Measurements from ENCODE around the gene ITPR2. TPM values are rescaled to one million over a fixed set of nuclear protein-coding genes. Genes with fewer than 3 reads are reported as not detected.

ITPR2 gene
- total and polyA plus RNA-seq, 4 donors = 11.7 to 93.3 (median 35.4) TPM

DNA sequence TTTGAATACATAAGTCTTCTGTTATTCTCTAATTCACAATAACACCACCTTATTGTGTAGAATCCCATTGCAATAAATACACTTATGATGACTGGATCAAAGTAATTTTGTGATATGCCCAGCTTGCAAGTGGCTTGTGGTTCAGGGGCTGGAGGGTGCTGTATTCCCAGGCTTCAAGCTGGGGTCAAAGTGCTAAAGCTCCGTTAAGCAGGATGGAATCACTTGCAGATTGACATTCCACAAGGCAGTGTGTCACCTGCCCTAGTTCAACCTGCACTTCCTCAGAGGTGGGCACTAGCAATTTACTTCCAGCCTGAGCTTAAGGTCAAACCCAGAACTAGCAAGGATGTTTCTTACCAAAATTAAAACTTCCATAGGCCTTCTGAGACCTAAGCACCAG lies 471.0 kb downstream of the ITPR2 start:
- peaks cover 0 to 4% (median 0%) of the 10 kb centered on the region in 4 donors for H3K36me3 ChIP-seq (ENCODE audit: control insufficient read depth in 4 of 4, insufficient read depth in 3 of 4, low read depth in 1 of 4, low read length in 3 of 4)
- H3K9me3 ChIP-seq (ENCODE audit: control insufficient read depth in 4 of 4, low read length in 3 of 4) = no peaks in the 10 kb centered on the region

More for the DNA sequence above, 471.0 kb downstream of the ITPR2 start:
- TF ChIP-seq, protein P1, sequence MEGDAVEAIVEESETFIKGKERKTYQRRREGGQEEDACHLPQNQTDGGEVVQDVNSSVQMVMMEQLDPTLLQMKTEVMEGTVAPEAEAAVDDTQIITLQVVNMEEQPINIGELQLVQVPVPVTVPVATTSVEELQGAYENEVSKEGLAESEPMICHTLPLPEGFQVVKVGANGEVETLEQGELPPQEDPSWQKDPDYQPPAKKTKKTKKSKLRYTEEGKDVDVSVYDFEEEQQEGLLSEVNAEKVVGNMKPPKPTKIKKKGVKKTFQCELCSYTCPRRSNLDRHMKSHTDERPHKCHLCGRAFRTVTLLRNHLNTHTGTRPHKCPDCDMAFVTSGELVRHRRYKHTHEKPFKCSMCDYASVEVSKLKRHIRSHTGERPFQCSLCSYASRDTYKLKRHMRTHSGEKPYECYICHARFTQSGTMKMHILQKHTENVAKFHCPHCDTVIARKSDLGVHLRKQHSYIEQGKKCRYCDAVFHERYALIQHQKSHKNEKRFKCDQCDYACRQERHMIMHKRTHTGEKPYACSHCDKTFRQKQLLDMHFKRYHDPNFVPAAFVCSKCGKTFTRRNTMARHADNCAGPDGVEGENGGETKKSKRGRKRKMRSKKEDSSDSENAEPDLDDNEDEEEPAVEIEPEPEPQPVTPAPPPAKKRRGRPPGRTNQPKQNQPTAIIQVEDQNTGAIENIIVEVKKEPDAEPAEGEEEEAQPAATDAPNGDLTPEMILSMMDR (IDR thresholded peaks at IDR 0.05; ENCODE audit: low read depth, low read length, missing input control) = no peak
- TF ChIP-seq RXRA (IDR thresholded peaks at IDR 0.05) (no peak), GABPA (IDR thresholded peaks at IDR 0.05 in 1 of 2, conservative IDR thresholded peaks at IDR 0.05 in 1 of 2) (no peak), NR2F2 (IDR thresholded peaks at IDR 0.05) (no peak), JUND (IDR thresholded peaks at IDR 0.05) (no peak), HNF4A (conservative IDR thresholded peaks at IDR 0.05) (no peak), FOXA1 (IDR thresholded peaks at IDR 0.05) (no peak), SP1 (IDR thresholded peaks at IDR 0.05) (no peak), RAD21 (IDR thresholded peaks at IDR 0.05) (no peak), EGR1 (IDR thresholded peaks at IDR 0.05; ENCODE audit: low read depth in 2 of 2) (no peak), FOXA2 (IDR thresholded peaks at IDR 0.05) (no peak), YY1 (IDR thresholded peaks at IDR 0.05) (no peak), TAF1 (conservative IDR thresholded peaks at IDR 0.05) (no peak), HNF4G (IDR thresholded peaks at IDR 0.05) (no peak)
- TF ChIP-seq, protein P2, sequence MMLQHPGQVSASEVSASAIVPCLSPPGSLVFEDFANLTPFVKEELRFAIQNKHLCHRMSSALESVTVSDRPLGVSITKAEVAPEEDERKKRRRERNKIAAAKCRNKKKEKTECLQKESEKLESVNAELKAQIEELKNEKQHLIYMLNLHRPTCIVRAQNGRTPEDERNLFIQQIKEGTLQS (IDR thresholded peaks at IDR 0.05) = no peak
- TF ChIP-seq, protein P3, sequence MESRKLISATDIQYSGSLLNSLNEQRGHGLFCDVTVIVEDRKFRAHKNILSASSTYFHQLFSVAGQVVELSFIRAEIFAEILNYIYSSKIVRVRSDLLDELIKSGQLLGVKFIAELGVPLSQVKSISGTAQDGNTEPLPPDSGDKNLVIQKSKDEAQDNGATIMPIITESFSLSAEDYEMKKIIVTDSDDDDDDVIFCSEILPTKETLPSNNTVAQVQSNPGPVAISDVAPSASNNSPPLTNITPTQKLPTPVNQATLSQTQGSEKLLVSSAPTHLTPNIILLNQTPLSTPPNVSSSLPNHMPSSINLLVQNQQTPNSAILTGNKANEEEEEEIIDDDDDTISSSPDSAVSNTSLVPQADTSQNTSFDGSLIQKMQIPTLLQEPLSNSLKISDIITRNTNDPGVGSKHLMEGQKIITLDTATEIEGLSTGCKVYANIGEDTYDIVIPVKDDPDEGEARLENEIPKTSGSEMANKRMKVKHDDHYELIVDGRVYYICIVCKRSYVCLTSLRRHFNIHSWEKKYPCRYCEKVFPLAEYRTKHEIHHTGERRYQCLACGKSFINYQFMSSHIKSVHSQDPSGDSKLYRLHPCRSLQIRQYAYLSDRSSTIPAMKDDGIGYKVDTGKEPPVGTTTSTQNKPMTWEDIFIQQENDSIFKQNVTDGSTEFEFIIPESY (IDR thresholded peaks at IDR 0.05) = no peak
- TF ChIP-seq, protein P4, sequence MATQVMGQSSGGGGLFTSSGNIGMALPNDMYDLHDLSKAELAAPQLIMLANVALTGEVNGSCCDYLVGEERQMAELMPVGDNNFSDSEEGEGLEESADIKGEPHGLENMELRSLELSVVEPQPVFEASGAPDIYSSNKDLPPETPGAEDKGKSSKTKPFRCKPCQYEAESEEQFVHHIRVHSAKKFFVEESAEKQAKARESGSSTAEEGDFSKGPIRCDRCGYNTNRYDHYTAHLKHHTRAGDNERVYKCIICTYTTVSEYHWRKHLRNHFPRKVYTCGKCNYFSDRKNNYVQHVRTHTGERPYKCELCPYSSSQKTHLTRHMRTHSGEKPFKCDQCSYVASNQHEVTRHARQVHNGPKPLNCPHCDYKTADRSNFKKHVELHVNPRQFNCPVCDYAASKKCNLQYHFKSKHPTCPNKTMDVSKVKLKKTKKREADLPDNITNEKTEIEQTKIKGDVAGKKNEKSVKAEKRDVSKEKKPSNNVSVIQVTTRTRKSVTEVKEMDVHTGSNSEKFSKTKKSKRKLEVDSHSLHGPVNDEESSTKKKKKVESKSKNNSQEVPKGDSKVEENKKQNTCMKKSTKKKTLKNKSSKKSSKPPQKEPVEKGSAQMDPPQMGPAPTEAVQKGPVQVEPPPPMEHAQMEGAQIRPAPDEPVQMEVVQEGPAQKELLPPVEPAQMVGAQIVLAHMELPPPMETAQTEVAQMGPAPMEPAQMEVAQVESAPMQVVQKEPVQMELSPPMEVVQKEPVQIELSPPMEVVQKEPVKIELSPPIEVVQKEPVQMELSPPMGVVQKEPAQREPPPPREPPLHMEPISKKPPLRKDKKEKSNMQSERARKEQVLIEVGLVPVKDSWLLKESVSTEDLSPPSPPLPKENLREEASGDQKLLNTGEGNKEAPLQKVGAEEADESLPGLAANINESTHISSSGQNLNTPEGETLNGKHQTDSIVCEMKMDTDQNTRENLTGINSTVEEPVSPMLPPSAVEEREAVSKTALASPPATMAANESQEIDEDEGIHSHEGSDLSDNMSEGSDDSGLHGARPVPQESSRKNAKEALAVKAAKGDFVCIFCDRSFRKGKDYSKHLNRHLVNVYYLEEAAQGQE (IDR thresholded peaks at IDR 0.05) = no peak
- TF ChIP-seq, protein P5, sequence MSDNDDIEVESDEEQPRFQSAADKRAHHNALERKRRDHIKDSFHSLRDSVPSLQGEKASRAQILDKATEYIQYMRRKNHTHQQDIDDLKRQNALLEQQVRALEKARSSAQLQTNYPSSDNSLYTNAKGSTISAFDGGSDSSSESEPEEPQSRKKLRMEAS (IDR thresholded peaks at IDR 0.05) = no peak
- Histone ChIP-seq H3K27ac (ENCODE audit: low read depth in 1 of 2, low read length in 2 of 2) (no peak overlapping the region), H3K4me1 (ENCODE audit: control insufficient read depth in 4 of 4, insufficient read depth in 4 of 4, low read length in 3 of 4) (no peaks in the 10 kb centered on the region), H3K27me3 (ENCODE audit: control insufficient read depth in 4 of 4, insufficient read depth in 4 of 4, low read length in 3 of 4) (no peaks in the 10 kb centered on the region), H3K4me3 (ENCODE audit: low read depth in 1 of 3, low read length in 3 of 3) (no peak overlapping the region), H3K9ac (ENCODE audit: low read depth in 1 of 2, low read length in 2 of 2) (no peak overlapping the region)
- WGBS = 62% methylated on average over 1 of the region's 1 CpG
- DNase-seq (ENCODE audit: low spot score) = no peak
